ENCODE measurements around the gene FGF21.

DNA sequence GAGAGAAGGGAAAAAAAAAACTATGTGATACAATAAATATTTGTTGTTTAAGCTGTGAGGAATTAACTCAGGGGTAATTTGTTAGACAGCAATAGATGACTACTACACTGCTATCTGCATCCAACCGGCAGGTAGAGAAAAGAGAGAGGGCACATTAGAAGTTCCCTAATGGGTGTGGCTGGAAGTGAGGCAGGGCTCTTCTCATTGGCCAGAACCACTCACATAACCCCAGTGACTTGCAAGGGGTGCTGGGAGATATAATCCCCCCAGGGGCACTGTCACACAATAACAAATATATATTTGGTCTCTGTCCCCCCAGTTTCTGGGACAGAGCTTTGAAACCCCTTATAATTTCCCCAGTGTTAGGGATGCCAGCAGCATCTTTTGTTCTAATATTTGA, 24.3 kb downstream of the FGF21 start:
- TF ChIP-seq, protein P1, sequence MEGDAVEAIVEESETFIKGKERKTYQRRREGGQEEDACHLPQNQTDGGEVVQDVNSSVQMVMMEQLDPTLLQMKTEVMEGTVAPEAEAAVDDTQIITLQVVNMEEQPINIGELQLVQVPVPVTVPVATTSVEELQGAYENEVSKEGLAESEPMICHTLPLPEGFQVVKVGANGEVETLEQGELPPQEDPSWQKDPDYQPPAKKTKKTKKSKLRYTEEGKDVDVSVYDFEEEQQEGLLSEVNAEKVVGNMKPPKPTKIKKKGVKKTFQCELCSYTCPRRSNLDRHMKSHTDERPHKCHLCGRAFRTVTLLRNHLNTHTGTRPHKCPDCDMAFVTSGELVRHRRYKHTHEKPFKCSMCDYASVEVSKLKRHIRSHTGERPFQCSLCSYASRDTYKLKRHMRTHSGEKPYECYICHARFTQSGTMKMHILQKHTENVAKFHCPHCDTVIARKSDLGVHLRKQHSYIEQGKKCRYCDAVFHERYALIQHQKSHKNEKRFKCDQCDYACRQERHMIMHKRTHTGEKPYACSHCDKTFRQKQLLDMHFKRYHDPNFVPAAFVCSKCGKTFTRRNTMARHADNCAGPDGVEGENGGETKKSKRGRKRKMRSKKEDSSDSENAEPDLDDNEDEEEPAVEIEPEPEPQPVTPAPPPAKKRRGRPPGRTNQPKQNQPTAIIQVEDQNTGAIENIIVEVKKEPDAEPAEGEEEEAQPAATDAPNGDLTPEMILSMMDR (IDR thresholded peaks at IDR 0.05), result no peak
- TF ChIP-seq POLR2A (IDR thresholded peaks at IDR 0.05), result no peak
